Stimulated activated CD8-positive, alpha-beta memory T cell treated with anti-CD3 and anti-CD28 coated beads, Interleukin-12 subunit alpha, Interleukin-12 subunit beta, amount 100 ng/mL, for 4 hours (primary cell): ENCODE data around the gene ULBP3.
"Not testable (repeated sequence)": the region's sequence is repeated elsewhere in the genome, so short reads cannot be mapped to it uniquely, and the experiment has no call there.

Experiments
- DNase-seq: peaks from one replicate; pipeline ENCODE4 v3.0.0-alpha.2; 2020; ENCODE audit warnings: low read depth

The ULBP3 gene

GRCh38 chr6:150043096-150043495 lies 25.8 kb downstream of the ULBP3 start:
- DNase-seq = no peak

DNA sequence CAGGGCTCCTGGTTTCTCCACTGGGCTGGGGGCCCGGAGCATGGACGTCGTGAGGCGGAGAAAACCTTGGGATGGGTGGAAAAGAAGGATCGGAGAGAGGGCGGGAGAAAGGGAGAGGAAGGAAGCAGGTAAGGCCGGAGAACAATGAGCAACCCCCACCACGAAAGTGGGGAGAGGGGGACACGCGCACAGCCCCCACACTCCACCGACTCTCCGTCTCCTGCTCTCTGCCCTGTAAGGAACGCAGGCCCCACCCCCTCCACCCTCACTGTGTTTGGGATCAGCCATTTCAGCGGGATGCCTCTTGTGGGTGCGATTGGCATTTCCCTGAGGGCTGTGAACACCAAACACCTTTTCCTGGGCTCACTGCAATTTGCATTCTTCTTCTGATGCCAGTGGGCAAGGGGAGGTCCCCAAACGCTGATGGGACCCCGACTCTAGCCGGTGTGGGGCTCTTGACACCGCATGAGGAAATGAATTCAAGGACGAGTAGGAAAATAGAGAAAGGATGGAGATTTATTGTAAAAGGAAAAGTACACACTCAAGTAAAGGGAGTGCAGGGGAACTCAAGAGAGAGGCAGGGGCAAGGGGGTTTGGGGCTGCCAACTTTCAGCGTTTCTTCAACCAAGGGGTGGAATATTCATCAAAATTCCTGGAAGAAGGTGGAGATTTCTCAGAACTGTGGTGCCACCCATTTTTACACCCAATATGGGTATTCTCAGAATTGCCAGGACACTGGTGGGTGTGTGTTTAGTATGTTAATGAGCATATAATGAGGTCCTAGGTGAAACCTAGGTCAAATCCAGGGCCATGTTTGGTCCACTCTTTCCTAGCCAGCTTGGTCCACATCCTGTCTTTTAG lies 30.5 kb downstream of the ULBP3 start:
- no peak for DNase-seq

DNA sequence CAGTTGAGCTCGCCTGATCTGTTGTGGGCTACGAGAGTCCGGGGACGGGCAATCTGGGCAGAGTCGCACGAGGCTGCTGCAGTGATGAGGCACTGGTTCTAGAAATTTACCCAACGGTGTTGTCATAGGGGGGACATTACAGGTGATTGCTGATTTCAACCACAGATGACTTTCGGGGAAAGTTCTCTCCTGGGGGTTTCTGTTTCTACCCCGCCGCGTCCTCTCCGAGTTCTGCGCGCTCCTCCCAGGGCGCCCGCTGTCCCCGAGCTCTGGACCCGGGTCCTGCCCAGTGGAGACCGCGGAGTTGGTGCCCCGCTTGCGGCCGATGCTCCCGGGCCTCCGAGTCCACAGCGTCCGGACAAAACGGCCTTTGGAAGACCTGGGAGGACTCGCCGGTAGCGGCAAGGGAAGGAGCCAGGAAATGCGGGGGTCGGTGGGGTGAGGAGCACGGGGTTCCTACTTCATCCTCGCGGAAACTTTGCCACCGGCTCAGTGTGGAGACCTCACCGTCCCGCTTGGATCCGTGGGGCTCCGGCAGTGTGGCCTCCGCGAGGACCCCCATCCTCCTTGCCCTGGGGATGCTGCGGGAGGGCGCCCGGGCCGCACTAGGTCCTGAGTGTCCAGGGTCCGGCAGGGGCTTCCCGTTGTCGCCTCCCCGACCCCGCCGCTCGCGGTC lies 31.3 kb downstream of the ULBP3 start:
- no peak for DNase-seq

DNA sequence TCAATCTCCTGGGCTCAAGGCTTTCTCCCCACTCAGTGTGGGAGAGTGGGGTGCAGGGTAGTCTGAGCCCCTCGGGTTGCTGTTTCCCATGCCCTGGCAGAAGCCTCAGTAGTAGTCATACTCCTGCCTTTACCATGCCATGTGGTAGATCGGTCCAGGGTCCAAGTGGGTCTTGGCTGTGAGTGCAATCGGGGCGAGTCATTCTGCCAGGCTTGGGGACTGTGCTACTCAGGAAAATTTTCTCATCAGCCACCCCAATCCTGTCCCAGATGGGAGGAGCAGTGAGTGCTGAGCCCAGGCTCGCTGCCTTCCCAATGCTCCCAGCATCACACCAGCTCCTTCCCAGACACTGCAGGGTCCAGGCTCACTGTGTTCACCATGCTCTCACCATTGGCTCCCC lies 32.8 kb downstream of the ULBP3 start:
- DNase-seq = no peak

- DNase-seq = no peak
These were observed 35.6 kb downstream of the ULBP3 start for GRCh38 chr6:150033207-150033771.

DNA sequence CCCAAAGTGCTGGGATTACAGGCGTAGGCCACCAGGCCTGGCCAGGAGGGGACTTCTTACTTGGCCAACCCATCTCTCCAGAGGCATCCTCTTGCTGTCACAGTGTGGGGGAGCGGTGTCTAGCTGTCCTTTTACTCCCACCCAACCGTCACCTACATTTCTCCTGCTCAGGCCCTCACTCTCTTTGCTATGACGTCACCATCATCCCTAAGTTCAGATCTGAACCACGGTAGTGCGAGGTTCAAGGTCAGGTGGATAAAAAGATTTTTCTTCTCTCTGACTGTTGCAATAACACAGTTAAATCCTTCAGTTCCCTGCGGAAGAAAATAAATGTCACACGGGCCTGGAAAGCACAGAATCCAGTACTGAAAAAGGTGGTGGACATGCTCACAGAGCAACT lies 36.3 kb downstream of the ULBP3 start:
- DNase-seq = no peak

GRCh38 chr6:150030611-150031010 lies 38.3 kb downstream of the ULBP3 start:
- no peak for DNase-seq

DNA sequence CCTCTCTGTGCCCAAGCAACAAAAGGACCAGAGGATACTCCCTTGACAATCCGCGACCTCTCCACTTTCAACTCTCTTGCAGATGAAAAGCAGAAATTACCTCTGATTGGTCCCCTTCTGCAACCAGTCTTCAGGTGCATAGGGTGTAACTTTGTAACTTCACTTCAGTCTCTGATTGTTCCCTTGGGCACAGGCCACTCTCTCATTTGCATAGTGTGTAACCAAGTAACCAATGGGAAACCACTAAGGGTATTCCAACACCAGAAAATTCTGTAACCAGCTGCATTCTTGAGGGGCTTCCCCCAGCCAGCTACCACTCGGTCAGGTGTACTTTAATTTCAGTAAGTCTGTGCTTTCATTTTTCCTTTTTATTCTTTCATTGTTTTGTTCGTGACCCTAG lies 39.2 kb downstream of the ULBP3 start:
- DNase-seq = no peak

- no peak for DNase-seq
These were observed 39.6 kb downstream of the ULBP3 start for GRCh38 chr6:150029276-150029675.

GRCh38 chr6:150028799-150029198 lies 40.1 kb downstream of the ULBP3 start:
- no peak for DNase-seq

- DNase-seq = no peak
These were observed 40.9 kb downstream of the ULBP3 start for GRCh38 chr6:150027806-150028565.

GRCh38 chr6:150026976-150027805 lies 41.7 kb downstream of the ULBP3 start:
- no peak for DNase-seq

DNA sequence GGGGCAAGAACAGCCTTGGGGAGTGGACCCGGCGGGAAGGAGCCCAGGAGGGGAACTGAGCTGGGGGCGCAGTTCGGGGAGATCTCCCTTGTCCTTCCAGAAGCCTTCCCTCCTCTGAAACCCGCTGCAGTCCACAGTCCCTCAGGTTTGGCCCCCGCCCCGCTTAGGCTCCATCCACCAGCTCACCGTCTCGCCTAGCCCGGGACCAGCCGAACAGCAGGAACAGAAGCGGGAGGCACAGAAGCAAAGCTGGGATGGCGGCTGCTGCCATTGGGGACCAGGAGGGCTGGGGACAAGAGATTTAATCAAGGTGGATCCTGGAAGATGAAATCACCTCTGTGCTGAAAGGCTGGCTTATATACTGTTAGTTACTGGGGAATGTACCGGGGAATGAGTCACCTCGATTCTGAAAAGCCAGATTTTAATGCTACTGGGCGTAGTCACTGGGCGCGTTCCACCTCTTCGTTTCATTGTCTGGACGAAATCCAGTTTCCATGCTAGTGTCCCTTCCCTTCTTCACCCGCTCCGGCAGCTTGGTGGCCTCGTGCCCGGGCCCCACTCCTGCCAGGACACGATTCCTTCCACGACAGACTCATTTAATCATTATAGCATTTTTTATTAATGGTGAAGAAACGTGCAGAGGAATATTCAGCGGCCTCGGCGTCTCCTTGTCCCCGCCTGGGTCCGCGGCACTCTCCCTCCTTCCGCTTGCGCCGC lies 43.6 kb downstream of the ULBP3 start, which contains the start of gene RAET1L:
TSS of gene RAET1L (minus strand) at position 332 of the 717 bp plus-strand sequence. CDS start at position 271, 61 bp downstream.
- no peak for DNase-seq

GRCh38 chr6:150024646-150025155 lies 44.2 kb downstream of the ULBP3 start:
- no peak for DNase-seq

DNA sequence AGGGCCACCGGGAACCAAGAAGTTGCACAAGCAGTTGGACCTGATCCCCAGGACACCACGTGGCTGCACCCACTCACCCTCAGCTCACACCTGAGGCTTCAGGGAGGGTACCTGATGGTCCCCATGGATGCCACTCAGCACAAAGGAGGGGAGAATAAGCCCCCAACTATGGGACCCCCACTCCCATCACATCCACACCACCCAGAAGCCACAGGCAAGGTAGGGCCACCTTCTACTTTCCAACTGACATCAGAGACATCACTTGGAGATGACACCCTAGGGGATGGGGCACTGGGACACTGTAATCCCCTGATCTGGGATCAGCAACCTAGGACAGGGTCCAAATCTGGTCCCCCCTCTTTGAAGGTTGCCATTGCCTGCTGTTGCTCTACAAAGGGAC lies 44.9 kb downstream of the ULBP3 start:
- not testable (repeated sequence) for DNase-seq

GRCh38 chr6:150021870-150022269 lies 47.1 kb downstream of the ULBP3 start:
- not testable (repeated sequence) for DNase-seq

GRCh38 chr6:150018846-150019580 lies 49.9 kb downstream of the ULBP3 start:
- no peak for DNase-seq

- not testable (repeated sequence) for DNase-seq
These were observed 51.8 kb downstream of the ULBP3 start for GRCh38 chr6:150017186-150017521.

DNA sequence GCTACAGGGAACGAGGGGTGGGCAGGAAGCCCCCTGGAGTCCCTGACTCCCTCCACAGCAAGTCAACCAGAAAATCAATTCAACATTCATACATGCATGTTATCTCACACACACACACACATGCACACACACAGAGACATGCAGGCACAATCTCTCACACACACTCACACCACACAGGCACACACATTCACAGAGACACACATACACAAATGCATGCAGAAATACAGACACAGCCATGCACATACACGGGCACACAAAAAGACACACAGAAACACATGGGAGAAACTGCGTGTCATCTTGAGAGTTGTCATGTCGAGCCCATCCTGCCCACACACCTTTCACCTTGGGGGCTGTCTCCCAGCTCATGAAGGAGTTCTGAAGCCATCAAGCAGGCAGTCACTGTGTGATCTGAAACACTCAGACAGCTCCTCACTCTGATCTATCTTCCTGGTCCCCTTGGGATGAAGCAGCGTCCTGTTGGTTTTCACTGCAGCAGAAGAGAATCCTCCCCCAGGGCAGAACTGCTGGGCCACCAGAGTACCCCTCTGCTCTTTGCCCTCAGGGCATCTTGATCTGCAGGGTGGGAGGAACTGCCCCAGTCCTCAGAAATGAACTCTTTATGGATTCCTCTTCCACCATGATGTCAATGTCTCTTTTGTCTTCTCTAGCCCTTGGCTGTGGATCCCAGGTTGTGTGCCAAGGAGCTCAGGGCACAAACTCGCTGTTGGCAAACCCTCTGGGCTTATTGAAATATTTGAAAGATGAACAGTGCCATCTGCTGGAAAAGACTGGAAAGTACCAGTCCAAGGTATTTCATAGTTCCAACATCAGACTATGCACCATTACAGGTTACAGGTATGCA lies 52.4 kb downstream of the ULBP3 start:
- DNase-seq = no peak
